Gastroesophageal sphincter (tissue), 4 donors: ENCODE measurements around the gene FTSJ1. TPM values are rescaled to one million over a fixed set of nuclear protein-coding genes. Genes with fewer than 3 reads are reported as not detected.
A peak's percentile ranks its signal among the peaks of the same experiment; 100 is the strongest.
"Not testable (repeated sequence)": the region's sequence is repeated elsewhere in the genome, so short reads cannot be mapped to it uniquely, and the experiment has no call there.

Experiments used
- ATAC-seq: fragments of 150-250 bp; one replicate; pipeline ENCODE4 v1.9.1; 2016; ENCODE audit warnings: mild to moderate bottlenecking, moderate library complexity
- H3K27ac ChIP-seq, 4 donors: fragments of 200-600 bp; sonication (generic) in 3 of 4; 1 replicate in 3 of 4; 2 replicates in 1 of 4; pipeline ENCODE4 v1.5.1; 2016 to 2019
- H3K27me3 ChIP-seq: fragments of 200-600 bp; sonication (generic); one replicate; pipeline ENCODE4 v1.5.1; 2019
- H3K36me3 ChIP-seq, 2 donors: fragments of 200-600 bp; sonication (generic); one replicate each; pipeline ENCODE4 v1.5.1; 2019; ENCODE audit warnings: control low read depth in 1 of 2
- H3K4me1 ChIP-seq, 3 donors: fragments of 200-600 bp; sonication (generic); 1 replicate in 2 of 3; 2 replicates in 1 of 3; pipeline ENCODE4 v1.5.1; 2016 to 2019; ENCODE audit warnings: control low read depth in 2 of 3
- H3K4me3 ChIP-seq, 2 donors: fragments of 200-600 bp; sonication (generic); one replicate each; pipeline ENCODE4 v1.5.1; 2019; ENCODE audit warnings: mild to moderate bottlenecking in 1 of 2, moderate library complexity in 1 of 2
- H3K9me3 ChIP-seq, 3 donors: fragments of 200-600 bp; sonication (generic); one replicate each; pipeline ENCODE4 v1.5.1; 2017 to 2019; ENCODE audit warnings: control low read depth in 2 of 3
- CTCF ChIP-seq, 4 experiments: fragments of 200-600 bp in 2 of 4; fragments of 450-650 bp in 2 of 4; sonication (generic) in 1 of 4; IDR thresholded peaks; one replicate each; pipeline ENCODE4 v1.5.1; 2017 to 2019; ENCODE audit warnings: antibody characterized with exemption in 4 of 4, mild to moderate bottlenecking in 2 of 4, moderate library complexity in 2 of 4
- EP300 ChIP-seq: sonication (generic); formaldehyde crosslinking; IDR thresholded peaks from one replicate; pipeline ENCODE4 v1.6.1; 2017; ENCODE audit warnings: antibody characterized with exemption, mild to moderate bottlenecking
- POLR2A ChIP-seq, 2 donors: fragments of 450-650 bp; IDR thresholded peaks; one replicate each; pipeline ENCODE4 v1.6.1; 2017; ENCODE audit warnings: antibody characterized with exemption in 2 of 2, mild to moderate bottlenecking in 2 of 2, moderate library complexity in 1 of 2
- POLR2AphosphoS5 ChIP-seq: sonication (generic); formaldehyde crosslinking; IDR thresholded peaks from one replicate; pipeline ENCODE4 v1.6.1; 2017; ENCODE audit warnings: antibody characterized with exemption
- WGBS, 2 donors: methylation state at CpG; one replicate each; pipeline ENCODE4 v1.1.5; 2018; ENCODE audit warnings: low coverage in 1 of 2; 5-methylcytosine and 5-hydroxymethylcytosine counted together
- total RNA-seq, 4 donors: library from RNA; depleted of rRNA; stranded (reverse); fragments of >200 nt; gene quantifications; one replicate each; pipeline ENCODE4 v1.1.0, GENCODE V29; 2016

Gene FTSJ1
- 10 to 100 TPM; 31.1 to 43.0 (median 38.9) TPM for total RNA-seq

- H3K4me1 ChIP-seq, result peaks cover 0 to 22% (median 0%) of the 10 kb centered on the region in 3 donors
- peaks cover 0 to 20% of the 10 kb centered on the region in 2 donors for H3K36me3 ChIP-seq
- 38% methylated on average over 18 of the region's 75 CpGs; no CpG with 5 or more reads in 1 of the 2 donors for WGBS, 2 donors
- H3K9me3 ChIP-seq, result no peaks in the 10 kb centered on the region
- H3K27me3 ChIP-seq, result no peaks in the 10 kb centered on the region
- peak; percentile 96 for ATAC-seq
- peak within 1 kb of the TSS; percentile 75 to 89 (median 83) for H3K27ac ChIP-seq
- H3K4me3 ChIP-seq, result peak within 1 kb of the TSS; percentile 70 to 81
- peak; percentile 67 for TF ChIP-seq POLR2AphosphoS5
- no peak for TF ChIP-seq CTCF (IDR thresholded peaks at IDR 0.05)
- no peak for TF ChIP-seq EP300
- TF ChIP-seq POLR2A (IDR thresholded peaks at IDR 0.05), result peak in 1 of 2 donors; percentile 35
Measured at GRCh38 chrX:48475774-48476577, at the start of gene FTSJ1. Gene FTSJ1, plus strand, starts transcription at chrX:48476199. Its CDS starts 1,849 bp downstream, at chrX:48478048.

DNA sequence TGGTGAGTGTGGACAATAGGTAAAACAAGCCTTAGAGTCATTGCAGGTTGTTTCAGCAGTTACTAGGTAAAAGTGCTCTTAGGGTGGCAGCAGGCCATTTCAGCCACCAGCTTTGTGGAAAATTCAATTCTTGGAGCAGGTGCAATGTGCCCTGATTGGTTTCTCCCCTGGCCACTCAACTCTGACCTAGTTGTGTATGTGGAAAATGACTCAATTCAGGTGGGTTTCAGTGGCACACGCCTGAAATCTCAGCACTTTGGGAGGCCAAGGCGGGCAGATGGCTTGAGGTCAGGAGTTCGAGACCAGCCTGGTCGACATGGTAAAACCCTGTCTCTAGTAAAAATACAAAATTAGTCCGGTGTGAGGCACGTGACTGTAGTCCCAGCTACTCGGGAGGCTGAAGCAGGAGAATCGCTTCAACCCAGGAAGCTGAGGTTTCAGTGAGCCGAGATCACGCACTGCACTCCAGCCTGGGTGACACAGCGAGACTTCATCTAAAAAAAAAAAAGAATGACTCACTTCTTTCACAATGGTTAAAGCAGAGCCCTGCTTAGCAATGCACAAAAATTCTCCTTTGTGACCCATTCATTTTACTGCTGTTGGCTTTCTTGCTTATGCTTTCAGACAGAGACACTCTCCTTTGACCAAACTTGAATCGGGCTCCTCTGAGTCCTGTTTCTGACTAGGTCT, 48.8 kb upstream of the FTSJ1 start:
- ATAC-seq, H3K4me3 ChIP-seq, H3K36me3 ChIP-seq, H3K4me1 ChIP-seq, H3K27ac ChIP-seq, H3K9me3 ChIP-seq, H3K27me3 ChIP-seq: not testable (repeated sequence)
- WGBS, 2 donors, result no CpG with 5 or more reads among the region's 12 CpGs

DNA sequence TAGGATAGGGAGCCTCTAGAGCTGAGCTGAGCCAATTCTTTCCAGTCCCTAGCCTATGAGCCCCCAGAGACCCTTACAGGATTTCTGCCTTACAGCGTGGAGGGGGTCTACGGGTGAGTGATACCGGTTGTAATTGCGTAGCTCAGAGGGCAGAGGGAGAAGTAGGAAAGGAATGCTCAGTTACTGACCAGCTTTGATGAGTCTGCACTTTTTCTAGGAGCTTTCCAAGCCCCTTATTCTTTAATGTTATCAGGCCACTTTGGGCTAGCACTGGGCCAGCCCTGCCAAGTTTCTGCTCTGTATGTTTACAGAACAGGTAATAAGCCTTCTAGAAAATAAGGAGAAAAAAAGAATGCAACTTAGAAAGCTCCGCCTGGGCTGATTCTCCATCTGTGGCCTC, 46.4 kb upstream of the FTSJ1 start:
- H3K27me3 ChIP-seq, H3K9me3 ChIP-seq, H3K27ac ChIP-seq, H3K4me3 ChIP-seq, ATAC-seq, H3K4me1 ChIP-seq, H3K36me3 ChIP-seq: not testable (repeated sequence)
- 28 to 67% methylated on average over 1 to 4 of the region's 5 CpGs for WGBS, 2 donors

GRCh38 chrX:48430166-48430565, 45.8 kb upstream of the FTSJ1 start:
- not testable (repeated sequence) for H3K27ac ChIP-seq, H3K4me1 ChIP-seq, H3K4me3 ChIP-seq, ATAC-seq, H3K9me3 ChIP-seq, H3K36me3 ChIP-seq, H3K27me3 ChIP-seq
- 41 to 57% methylated on average over 3 to 4 of the region's 4 CpGs for WGBS, 2 donors

- H3K27ac ChIP-seq, H3K27me3 ChIP-seq, H3K4me3 ChIP-seq, H3K36me3 ChIP-seq, ATAC-seq, H3K9me3 ChIP-seq, H3K4me1 ChIP-seq: not testable (repeated sequence)
- no CpG with 5 or more reads among the region's 13 CpGs for whole genome bisulfite sequencing, 2 donors
Measured at GRCh38 chrX:48433713-48434112, 42.3 kb upstream of the FTSJ1 start.

DNA sequence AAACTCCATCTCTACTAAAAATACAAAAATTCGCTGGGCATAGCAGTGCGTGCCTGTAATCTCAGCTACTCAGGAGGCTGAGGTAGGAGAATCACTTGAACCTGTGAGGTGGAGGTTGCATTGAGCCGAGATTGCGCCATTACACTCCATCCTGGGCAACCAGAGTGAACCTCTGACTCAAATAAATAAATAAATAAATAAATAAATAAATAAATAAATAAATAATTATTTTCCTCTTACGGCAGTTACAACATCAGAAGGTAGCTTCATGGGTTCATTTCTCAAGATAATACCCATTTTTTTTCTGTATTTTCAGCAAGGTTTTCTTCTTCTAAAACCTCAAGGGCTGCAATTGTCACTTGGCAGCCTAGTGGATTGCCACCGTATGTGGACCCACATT, 28.8 kb upstream of the FTSJ1 start:
- not testable (repeated sequence) for H3K36me3 ChIP-seq, H3K27me3 ChIP-seq, H3K4me1 ChIP-seq, H3K9me3 ChIP-seq, ATAC-seq, H3K4me3 ChIP-seq, H3K27ac ChIP-seq
- 91 to 100% methylated on average over 4 to 5 of the region's 6 CpGs for WGBS, 2 donors

GRCh38 chrX:48450076-48450475, 25.9 kb upstream of the FTSJ1 start:
- no peaks in the 10 kb centered on the region for H3K36me3 ChIP-seq
- TF ChIP-seq CTCF (IDR thresholded peaks at IDR 0.05), result no peak
- TF ChIP-seq POLR2A (IDR thresholded peaks at IDR 0.05), result no peak

More at GRCh38 chrX:48450076-48450475, 25.9 kb upstream of the FTSJ1 start:
- no peaks in the 10 kb centered on the region for H3K4me1 ChIP-seq
- no peaks in the 10 kb centered on the region for H3K27me3 ChIP-seq
- H3K9me3 ChIP-seq, result no peaks in the 10 kb centered on the region
- no peak for ATAC-seq
- no peak overlapping the region for H3K27ac ChIP-seq
- H3K4me3 ChIP-seq, result no peak overlapping the region
